ENCODE results near the gene IL25.
"Not testable (repeated sequence)": the region's sequence is repeated elsewhere in the genome, so short reads cannot be mapped to it uniquely, and the experiment has no call there.

The IL25 gene

DNA sequence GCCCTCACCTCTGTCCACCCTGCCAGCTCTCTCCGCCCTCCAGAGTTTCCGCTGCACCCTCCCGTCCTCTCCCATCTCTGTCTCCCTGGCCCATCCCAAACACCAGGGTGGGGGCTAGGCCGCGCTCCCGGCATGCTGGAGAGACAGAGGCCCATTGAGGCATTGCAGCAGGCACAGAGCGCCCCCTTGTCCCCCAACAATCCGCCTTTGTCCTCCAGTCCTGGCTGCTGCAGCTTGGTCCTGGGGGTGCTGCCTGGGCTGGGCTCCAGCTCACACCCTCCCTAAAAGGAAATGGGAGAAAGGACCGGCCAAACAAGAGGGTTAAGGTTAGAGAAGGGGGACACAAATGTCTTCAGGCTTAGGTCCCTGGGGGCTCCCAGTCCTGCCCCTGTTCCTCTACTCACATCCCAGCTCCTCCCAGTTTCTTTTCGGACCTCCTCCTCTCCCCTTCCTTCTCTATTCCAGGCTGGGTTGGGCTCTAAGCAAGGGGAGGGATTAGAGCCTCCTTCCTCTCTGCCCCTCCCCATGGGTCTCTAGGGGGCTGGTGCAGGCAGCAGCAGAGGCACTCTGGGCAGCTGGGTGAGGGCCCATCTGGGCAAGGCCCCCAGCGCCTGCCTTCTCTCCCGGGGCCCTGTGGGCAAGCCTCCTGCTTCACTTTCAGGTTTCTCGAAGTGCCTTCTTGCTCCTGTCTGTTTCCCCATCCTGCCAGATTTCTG is 4.0 kb downstream of the IL25 start, which contains the start of gene CMTM5:
TSS of gene CMTM5 (plus strand) at position 565 of the 716 bp plus-strand sequence. CDS start 206 bp downstream, outside the sequence.
- no peak for DNase-seq

DNA sequence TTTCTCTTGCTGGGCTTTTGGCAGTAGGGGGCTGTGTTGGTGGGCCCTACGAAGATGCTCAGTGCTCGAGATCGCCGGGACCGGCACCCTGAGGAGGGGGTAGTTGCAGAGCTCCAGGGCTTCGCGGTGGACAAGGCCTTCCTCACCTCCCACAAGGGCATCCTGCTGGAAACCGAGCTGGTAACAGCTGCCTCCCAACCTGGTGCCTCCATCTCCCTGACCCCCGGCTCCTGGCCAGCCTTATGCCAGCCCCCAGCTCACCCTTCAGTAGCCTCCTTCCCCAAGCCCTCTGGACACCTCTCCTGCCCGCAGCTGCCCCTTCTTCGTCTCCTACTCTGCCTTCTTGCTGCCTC is 4.6 kb downstream of the IL25 start:
- DNase-seq = no peak

DNA sequence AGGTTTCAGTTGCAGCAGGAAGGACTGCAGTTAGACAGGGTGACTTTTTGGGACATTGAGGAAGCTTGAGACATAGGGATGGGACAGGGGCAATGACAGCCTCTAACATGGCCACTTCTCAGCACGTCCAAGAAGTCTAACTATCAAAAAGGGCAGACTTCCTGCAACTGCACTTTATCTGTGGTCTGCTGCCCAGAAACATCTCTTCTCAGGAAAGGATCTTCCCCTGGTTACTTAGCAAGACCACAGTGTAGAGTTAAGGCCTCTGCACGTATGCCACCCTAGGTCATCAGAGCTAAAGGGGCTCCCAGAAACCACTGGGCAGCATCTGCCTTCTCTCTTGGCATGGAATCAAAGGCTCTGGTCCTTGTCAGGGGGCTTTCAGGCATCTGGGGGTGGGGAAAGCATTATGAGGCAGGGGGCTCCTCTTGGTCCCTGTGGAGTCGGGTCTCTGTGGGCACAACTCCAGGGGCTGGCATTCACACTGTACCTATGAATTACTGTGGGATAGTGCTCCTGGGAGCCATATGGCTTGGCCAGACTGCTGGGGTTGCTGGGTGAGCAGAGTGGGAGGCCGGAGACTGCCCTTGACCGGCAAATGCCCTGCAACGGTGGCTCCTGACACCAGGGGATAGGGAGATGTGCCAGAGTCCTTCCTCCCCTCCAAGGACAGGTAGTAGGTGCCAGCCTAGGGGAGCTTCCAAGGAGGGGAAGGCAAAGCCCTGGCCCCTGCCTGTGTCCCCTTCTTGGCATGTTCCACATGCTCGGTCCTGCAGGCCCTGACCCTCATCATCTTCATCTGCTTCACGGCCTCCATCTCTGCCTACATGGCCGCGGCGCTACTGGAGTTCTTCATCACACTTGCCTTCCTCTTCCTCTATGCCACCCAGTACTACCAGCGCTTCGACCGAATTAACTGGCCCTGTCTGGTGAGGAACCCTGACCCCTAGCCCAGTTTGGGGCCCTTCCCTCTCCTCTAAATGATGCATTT is 5.3 kb downstream of the IL25 start:
- no peak for DNase-seq

DNA sequence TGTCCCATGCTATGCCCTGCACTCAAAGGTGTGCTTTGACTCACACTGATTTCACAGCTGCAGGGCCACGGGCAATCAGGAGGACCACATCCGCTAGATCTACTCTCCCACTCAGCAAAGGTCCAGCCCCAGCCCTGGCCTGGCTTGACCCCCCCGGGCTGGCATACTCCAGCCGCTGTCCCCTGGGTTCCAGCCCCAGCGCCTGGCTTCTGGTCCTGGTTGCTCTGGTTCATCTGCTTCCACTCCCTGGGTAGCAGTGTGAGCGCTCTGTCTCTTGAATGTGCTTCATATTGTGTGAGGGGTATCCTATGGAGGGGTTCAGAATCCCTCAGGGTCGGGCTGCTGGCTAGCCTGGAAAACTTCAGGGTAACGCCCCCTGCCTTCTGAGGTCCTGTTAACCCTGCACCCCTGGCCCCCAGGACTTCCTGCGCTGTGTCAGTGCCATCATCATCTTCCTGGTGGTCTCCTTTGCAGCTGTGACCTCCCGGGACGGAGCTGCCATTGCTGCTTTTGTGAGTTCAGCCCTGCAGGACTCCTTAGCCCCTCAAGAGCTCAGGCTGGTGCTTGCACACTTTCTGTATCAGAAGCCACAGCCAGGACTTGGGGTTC is 6.1 kb downstream of the IL25 start:
- DNase-seq = no peak

DNA sequence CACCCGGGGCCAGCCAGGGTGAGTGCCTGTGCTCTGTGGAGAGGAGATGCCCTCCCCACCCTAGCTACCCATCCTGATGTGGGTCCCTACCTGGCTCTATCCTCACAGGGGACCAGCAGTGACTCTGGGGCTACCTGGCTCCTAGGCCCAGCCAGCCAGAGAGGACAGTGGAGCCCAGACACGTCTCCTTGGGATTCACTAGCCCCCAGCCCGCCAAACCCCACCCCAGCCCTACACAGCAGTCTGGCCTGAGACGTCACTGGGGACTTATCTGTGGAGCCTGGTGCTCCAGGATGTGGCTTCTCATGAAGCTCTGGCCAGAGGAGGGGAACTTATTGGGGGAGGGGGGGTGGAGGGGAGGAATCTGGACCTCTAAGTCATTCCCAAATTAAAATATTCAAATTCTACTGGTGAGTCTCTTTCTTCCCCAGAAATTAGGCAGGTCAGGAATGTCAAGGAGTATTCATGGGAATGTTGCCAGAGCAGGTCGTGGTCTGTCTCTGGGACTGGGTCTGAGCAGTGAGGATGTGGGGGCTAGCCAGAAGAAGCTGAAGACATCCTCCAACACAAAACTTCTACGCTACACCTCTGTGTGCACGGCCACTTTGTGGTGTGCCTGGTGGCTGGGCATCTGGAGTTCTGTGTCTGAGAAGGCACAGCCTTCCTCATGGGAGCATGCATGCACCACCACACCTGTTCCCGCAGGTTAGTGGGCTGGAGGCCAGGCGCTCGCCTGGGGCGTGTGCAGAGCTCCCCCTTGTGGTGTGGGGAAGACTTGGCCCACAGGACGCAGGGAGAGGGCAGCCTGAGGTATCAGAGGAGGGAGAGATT is 7.0 kb downstream of the IL25 start:
- DNase-seq = peak; percentile 54 to 79 (median 66)

DNA sequence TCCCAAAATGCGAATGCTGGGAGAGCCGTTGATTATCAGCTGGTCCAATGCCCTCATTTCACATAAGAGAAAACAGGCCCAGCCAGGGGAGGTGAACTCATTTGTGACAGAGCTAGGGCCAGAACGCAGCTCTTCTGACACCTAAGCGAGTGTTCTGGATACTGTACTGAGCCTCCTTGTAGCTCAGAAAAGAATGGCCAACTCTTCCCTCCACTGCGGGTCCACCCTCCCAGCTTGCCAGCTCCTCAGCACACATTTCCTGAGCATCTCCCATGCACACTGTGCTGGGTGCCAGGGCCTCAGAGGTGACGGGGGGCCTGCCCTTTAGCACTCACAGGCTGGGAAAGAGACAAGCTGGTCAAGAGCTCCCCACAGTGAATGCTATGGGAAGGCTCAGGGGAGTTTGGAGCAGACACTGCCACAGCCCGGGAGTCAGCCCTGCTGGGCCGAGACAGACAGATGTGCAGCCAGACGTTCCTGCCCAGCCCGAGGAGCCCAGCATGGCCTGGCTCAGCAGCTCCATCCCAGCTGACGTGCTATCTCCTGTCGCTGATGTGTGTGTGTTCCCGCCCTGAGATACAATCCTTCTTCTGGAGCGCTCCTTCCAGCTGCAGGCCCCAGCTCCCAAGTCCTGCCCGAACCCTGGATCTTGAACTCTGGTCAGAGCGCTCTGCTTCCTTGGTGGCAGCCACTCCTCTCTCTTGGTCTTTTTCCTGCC is 7.7 kb downstream of the IL25 start:
- no peak for DNase-seq

DNA sequence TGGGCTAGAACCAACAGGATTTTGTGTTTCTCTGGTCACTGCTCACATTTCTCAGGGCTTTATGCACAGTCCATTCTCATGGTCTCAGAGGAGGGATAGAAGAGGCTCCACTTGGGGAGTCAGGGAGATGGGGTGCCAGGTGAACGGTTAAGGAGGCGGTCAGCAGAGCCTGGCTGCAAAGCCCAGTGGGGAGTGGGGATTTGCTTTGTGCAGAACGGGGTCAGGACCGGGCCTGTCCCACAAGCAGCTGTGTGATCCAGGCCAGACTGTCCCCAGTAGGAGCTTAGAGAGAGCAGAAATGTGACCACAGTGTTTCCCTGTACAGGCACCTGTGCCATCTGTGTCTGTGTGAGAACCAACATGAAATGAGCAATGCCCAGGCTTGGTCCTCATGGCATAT is 8.4 kb downstream of the IL25 start:
- DNase-seq = no peak

DNA sequence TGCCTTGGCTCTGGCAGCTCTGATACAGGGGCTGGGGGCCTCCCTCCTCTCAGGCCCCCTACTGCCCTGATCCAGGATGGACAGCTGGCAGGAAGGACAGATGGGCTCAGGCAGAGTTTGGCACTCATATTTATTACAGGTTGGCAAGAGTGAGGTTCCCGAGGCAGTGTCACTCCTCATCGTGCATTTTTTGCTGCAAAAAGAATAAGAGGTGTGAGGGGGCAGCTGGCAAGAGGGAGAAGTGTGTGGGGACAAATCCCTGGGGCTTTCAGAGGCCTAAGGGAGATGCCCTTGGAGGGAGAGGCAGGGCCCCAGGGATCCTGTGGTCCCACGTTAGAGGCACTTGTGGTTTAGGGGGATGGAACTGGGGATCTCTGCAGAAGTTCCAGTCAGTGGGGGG is 9.3 kb downstream of the IL25 start:
- DNase-seq = no peak

DNA sequence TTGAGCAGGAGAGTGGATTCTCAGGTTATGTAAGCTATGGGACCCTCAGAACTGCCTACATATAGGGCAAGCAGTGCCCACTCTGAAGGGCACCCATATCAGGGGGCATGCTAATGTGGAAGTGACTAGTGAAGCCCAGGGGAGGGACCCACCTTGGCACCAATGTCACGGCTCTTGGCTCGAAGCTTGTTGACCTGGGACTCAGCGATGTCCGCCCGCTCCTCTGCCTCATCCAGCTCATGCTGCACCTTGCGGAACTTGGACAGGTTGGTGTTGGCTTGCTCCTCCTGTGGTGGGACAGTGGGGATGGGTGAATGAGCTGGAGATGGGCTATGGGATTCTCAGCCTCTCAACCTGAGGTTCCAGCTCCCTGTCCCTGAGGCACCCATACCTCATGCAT is 9.7 kb downstream of the IL25 start:
- no peak for DNase-seq

DNA sequence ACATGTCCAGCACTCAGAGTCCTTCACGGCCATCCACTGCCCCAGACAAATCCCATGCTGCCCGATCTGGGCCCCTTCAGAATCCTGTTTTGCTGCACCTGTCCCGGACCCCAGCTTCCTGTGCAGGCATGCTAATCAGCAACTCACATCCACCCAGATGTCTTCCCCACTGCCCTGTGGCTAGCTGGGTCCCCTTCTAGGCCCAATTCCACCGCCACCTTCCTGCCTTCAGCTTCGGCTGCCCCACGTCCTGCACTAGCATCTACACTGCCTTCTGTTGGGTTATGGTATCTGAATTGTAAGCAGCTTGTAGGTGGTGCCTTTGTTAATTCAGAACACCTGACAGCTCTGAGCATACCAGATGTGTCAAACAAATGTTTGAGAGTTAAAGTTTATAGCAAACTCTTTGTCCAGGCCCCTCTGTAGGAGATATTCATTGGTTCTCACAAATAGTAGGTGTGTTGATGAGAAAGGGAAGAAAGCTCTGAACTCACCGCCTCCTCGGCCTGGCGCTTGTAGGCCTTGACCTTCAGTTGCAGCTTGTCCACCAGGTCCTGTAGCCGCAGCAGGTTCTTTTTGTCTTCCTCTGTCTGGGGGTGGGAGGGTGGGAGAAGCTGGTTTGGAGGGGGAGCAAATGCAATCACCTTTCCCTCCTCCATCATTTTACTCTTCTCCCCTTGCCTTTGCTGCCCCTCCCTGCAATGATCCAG is 10.3 kb downstream of the IL25 start:
- no peak for DNase-seq

DNA sequence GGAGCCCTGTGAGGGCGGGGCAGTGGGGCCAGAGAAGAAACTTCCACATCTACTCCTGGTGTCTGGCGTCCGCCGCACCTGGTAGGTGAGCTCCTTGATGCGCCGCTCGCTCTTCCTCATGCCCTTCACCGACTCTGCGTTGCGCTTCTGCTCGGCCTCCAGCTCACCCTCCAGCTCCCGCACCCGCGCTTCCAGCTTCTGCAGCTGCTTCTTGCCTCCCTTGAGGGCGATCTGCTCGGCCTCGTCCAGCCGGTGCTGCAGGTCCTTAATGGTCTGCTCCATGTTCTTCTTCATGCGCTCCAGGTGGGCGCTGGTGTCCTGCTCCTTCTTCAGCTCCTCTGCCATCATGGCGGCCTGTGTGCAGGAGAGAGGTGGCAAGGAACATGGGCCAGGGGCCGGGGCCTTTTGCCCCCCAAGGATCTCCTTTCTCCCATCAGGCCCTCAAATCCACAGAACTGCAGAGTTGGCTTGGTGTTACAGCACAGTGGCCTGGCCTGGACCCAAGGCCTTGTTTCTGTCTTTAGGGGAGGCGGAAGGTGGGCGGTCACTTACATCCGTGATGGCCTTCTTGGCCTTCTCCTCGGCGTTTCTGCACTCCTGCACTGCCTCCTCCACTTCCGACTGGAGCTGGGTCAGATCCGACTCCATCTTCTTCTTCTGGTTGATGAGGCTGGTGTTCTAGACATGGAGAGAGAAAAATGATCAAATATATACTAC is 11.9 kb downstream of the IL25 start:
- DNase-seq = no peak

DNA sequence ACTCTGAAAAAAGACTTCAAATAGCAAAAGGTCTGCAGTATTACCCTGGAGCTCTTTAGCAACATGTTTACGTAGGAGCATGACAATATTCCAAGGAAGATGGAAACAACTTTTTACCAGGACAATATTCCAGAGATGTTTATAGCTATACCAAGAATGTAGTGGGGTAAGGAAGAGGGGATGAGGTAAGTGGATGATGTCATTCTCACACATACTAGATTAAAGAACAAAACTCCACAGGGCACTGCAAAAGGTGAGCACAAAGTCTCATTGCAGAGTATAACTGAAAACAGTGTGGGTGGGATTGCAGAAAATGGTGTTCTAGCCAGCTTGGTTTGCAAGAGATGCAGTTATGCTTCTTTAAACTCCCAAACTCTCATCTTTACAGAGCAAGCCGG is 12.6 kb downstream of the IL25 start:
- DNase-seq = no peak

DNA sequence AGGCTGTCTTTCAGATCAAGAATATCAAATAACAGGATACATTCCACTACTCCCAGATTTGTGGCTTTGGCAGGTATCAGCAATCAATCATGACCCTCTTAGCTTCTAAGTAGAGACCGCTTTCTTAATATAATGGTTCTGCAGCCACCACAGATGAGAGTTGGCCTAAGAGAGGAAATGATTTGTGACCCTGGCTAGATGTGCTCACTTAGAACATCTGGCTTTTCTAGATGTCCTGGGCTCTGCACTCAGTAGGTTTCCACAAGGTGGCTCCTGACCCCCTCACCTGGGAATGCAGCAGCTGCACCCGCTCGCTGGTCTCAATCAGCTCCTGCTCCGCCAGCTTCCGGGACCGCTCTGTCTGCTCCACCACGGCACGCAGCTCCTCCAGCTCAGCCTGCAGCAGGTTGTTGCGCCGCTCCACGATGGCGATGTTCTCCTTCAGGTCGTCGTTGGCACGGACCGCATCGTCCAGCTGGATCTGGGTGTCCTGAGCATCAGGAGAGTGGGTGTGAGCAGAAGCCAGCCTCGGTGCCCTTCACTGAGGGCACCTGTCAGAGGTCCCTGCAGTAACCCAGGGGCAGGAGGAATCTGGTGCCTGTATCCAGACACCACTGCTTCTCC is 13.1 kb downstream of the IL25 start:
- DNase-seq = no peak

DNA sequence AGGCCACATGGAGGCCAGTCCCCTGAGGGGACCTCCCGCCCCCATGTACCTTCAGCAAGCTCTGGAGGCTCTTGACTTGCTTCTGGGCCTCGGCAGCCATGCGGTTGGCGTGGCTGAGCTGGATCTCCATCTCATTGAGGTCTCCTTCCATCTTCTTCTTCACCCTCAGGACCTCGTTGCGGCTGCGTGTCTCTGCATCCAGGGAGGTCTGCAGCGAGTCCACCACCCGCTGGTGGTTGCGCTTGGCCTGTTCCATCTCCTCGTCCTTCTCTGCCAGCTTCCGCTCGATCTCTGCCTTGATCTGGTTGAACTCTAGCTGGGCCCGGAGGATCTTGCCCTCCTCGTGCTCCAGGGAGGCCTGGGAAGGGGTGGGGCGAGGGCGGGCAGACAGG is 13.7 kb downstream of the IL25 start:
- not testable (repeated sequence) for DNase-seq

DNA sequence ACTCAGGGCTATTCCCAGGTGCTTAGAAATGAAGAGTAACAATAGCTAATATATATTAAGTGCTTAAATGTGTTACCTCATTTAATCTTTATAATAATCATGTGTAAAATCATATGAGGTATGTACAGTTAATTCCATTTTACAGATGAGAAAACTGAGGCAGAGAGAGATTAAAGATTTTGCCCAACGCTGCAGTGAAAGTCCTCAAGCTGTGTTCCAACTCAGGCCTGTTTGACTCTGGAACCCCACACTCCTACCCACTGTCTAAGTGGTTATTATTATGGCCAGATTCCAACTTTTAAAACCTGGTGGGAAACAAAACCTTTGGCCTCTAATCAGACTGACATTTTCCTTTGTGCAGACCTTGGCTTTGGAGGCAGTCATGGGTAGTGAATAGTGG is 14.4 kb downstream of the IL25 start:
- DNase-seq = no peak

DNA sequence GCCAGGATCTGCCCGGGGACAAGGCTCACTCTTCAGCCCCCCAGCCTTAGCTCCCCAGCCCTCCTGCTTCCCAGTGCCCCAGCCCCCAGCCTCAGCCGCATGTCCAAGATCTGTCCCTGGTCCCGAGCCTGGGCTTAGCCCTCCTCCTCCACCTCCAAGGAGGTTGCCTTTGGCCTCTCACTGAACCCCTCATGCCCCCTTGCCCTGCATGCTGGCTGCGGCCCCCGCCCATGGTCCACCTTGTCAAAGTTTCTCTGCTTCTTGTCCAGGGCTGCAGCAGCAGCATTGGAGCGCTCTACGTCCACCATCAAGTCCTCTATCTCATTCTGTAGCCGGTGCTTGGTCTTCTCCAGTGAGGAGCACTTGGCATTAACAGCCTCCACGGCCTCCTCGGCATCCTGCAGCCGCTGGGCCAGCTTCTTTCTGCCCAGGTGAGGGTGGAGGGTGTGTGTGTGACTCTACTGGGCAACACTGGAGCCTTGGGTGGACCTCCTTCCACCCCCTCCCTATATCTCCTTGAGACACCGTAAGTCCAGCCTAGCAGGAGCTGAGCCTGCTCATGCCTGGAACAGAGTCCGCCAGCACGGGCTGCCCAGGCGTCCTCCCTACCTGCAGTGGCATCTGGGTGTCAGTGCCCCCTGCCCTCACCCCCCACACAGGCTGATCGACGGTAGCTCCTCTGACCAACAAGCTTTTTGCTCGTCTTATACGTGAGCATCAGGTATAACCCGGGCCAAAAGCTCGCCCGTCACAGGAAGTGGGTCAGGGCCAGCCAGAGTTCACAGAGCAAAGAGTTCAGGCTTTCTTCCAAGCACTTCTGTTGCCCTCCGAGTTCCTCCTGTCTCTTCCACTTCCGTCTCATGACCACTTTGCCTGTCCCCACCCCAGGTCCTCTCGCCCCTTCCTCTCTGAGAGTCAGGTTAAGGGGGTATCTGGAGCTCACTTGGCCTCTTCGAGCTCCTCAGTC is 15.6 kb downstream of the IL25 start:
- no peak for DNase-seq

DNA sequence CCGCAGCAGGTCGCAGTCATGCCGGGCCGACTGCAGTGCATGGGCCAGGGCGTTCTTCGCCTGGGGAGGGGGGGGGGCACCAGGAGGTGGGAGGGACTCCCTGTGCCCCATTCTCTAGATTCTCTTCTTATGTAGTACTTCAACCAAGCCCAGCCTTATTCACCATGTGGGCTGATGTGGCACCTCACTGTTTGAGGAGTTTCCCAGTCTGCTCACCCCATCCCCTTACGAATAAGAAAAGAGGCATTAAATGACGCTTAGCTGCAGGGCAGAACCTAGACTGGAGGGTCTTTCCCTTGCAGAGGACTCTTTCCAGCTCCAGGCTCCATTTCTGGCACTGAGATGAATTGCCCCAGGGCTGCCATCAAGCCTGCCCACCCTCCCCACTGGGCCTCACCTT is 16.4 kb downstream of the IL25 start:
- DNase-seq = no peak

DNA sequence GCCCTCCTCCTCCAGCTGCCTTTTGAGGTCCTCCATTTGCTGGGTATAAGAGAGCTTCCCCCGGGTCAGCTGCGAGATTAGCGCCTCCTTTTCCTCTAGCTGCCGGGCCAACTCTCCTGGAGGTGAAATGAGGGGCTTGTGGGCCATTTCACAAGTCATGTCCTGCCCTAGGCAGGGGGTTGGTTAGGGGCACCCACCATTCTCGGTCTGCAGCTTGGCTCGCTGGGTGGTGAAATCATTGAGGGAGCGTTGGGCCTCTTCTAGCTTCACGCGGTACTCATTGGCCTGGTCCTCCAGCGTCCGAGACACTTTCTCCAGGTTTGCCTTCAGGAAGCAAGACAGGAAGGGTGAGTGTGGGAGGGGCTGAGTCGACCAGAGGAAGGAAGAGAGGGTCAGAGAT is 16.8 kb downstream of the IL25 start:
- DNase-seq = no peak

DNA sequence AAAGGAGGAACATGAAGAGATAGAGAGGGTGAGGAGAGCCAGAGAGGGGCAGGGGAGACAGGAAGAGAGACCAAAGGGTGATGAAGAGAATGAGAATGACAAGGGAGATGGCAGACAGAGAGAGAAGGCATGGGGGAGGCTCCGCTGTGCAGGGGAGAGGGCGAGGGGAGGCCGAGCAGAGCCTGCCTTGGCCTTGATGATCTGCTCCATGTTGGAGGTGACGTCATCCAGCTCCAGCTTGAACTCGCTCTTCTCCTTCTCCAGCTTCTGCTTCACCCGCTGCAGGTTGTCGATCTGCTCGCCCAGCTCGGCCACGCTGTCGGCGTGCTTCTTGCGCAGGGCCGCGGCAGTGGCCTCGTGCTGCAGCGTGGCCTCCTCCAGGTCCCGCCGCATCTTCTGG is 17.3 kb downstream of the IL25 start:
- not testable (repeated sequence) for DNase-seq

Measured in suppressor macrophage (primary cell).